Epithelial cell of esophagus (primary cell): ENCODE data around the gene POLD4.

Source experiments
- DNase-seq: peaks from one replicate; pipeline ENCODE4 v3.0.0; 2010; ENCODE audit warnings: low read depth
- H3K4me3 ChIP-seq: 2 replicates; pipeline ENCODE4 v1.5.1; 2011; ENCODE audit warnings: mild to moderate bottlenecking, low read length, control low read depth
- TF ChIP-seq, protein P1 (sequence below): IDR thresholded peaks from 2 replicates; pipeline ENCODE4 v1.5.1; 2011; ENCODE audit warnings: low read depth, mild to moderate bottlenecking, low read length, control low read depth, inconsistent platforms; ENCODE audit not compliant: insufficient read depth; ENCODE audit errors: missing control alignments

The POLD4 gene

DNA sequence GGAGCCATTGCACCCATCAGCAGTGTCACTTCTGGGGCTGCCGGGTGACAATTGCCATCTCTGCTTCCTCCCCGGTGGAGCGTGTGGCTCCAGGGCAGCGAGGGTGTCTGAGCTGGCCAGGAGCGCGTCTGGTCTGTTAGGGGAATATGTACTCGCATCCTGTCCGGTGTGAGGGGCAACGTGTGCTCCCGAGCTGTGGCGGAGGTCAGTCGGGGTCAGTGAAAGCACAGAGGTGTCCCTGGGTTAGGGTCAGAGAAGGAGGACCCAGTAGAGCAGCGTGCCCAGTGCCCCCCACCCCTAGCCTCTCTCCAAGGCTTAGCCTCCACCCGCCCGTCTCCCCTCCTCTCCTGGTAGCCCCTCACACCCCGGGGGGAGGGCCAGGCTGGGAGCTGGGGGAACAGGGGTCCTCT lies 18.6 kb upstream of the POLD4 start:
- no peak for DNase-seq
- TF ChIP-seq, protein P1, sequence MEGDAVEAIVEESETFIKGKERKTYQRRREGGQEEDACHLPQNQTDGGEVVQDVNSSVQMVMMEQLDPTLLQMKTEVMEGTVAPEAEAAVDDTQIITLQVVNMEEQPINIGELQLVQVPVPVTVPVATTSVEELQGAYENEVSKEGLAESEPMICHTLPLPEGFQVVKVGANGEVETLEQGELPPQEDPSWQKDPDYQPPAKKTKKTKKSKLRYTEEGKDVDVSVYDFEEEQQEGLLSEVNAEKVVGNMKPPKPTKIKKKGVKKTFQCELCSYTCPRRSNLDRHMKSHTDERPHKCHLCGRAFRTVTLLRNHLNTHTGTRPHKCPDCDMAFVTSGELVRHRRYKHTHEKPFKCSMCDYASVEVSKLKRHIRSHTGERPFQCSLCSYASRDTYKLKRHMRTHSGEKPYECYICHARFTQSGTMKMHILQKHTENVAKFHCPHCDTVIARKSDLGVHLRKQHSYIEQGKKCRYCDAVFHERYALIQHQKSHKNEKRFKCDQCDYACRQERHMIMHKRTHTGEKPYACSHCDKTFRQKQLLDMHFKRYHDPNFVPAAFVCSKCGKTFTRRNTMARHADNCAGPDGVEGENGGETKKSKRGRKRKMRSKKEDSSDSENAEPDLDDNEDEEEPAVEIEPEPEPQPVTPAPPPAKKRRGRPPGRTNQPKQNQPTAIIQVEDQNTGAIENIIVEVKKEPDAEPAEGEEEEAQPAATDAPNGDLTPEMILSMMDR = no peak

DNA sequence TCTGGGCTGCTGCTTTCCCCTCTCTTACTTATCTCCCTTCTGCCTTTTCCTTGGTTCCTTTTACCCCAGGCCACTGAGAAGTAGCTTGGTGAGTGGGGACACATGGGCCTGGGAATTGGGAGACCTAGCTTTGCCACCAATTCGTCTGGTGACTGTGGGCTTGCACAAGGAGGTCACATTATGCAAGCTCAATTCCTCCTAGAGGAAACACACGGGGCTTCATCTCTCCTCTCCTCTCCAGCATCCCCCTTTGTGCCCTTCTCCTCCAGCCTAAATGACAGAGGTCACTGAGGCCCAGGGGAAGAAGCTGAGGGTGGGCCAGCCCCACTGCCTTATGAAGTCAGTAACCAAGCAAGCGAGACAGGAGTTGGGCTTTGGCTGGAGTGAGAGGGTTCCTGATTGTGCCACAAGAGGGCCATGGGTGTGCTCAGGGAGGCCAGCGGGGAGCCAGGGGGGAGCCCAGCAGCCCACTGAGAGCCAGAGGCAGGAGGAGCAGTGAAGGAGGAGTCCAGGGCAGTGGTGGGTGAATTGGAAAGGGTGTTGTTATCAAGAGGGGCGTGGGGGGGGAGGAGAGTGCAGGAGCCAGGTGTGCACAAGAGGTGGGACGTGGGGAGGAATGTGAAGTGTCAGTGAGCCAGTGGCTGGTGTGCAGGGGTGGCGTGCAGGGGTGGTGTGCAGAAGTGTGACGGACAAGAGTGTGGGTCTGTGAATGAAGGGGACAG lies 18.0 kb upstream of the POLD4 start:
- DNase-seq = peak; percentile 58
- H3K4me3 ChIP-seq = no peak overlapping the region
- TF ChIP-seq, protein P1 = peak; percentile 58

More for the DNA sequence above, 18.6 kb upstream of the POLD4 start:
- H3K4me3 ChIP-seq = no peak overlapping the region

DNA sequence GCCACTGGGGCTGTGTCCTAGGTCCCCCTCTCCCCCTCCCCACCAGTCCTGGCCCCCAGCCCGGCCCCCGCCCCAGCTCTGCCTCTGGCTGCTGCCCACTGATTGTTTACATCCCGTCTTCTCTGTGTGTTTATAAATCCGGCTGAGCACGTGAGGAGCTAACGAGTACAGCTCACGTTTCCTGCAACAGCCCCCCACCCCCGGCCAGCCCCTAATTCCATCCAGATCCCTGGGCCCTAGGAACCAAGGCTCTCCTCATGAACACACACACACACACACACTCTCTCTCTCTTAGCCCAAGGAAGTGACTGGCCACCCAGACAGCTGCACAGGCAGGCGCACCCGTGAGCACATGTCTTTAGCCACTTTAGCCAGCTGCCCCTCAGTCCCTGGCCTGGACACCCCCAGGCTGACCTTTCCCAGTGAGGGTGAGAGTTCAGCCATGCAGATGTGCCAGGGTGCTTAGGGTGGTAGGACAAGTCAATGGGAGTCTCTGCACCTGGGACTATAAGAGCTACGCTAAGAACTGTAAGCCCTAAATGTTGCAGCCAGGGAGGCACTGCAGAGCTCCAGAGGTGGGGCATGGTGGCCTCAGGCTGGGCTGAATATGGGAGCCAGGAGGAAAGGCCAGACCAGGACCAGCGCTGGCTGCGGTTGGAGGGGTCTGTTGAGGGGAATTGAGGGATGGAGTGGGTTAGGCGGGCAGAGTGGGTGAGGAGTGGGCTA lies 17.2 kb upstream of the POLD4 start:
- TF ChIP-seq, protein P1 = no peak
- H3K4me3 ChIP-seq = no peak overlapping the region
- no peak for DNase-seq

DNA sequence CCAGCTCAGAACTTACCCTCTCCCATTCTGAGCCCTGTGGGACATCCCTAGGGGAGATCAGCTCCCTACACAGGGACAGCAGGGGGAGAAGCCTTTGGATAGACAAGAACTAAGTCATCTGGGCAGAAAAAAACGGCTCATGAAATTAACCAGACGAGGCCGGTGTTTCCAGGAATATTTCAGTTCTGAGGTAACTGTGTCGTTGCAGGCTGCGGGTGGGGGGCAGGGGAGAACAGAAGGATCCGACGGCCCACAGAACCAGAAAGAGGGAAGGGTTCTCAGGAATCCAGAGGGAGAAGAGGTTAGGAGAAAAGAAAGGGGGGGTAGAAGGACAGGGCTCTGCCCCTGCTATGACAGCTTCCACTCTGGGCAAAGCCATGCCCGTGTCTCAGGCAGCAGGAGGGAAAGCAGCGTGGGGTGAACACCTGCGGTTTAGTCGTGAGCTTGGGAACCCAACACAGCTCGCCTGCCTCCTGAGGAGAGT lies 16.5 kb upstream of the POLD4 start:
- DNase-seq = no peak
- H3K4me3 ChIP-seq = no peak overlapping the region
- TF ChIP-seq, protein P1 = no peak

DNA sequence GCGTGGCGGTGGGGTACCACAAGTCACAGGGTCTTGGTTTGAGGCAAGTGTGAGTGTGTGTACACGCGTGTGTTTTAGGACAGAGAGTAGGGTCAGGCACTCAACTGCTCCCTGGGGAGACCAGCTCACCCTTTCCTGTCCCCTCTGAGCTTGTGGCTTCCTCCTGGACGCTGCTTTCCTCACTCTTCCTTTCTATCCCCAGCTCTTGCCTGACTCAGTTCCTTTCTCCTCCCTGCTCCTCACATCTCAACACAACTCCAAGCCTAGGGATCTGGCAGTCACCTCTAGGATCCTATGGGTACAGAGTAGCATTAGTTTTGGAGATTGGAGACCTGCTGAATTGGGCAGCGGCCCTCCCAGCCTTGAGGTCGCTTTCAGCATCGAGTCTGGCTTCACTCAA lies 15.9 kb upstream of the POLD4 start:
- TF ChIP-seq, protein P1 = no peak
- DNase-seq = no peak
- H3K4me3 ChIP-seq = no peak overlapping the region

DNA sequence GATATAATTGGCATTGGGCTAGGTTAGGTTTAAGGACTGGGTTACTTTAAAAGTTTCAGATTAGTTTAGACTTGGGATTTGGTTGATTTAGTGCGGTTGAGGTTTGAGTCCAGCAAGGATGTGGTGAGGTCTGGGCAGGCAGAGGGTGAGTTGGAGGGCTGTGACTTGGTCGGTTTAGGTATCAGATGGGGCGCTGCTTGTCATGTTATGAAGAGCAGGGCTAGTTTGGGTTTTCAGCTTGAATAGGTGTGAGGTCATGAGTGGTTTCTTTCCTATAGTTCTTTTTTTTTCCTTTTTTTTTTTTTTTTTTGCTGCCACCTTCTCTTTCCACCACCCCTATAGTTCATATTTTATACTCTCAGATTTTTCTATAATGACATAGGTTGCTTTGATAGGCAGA lies 15.3 kb upstream of the POLD4 start:
- TF ChIP-seq, protein P1 = no peak
- H3K4me3 ChIP-seq = no peak overlapping the region
- DNase-seq = no peak
